GM21528 (cell line): Measurements from ENCODE around the gene PLCG1.

Experiments
- ATAC-seq: cut with Tn5 transposase; IDR thresholded peaks from one replicate; pipeline ENCODE4 v1.9.1; 2021; ENCODE audit warnings: mild to moderate bottlenecking, moderate library complexity; ENCODE audit not compliant: unreplicated experiment, low FRiP score

The PLCG1 gene

DNA sequence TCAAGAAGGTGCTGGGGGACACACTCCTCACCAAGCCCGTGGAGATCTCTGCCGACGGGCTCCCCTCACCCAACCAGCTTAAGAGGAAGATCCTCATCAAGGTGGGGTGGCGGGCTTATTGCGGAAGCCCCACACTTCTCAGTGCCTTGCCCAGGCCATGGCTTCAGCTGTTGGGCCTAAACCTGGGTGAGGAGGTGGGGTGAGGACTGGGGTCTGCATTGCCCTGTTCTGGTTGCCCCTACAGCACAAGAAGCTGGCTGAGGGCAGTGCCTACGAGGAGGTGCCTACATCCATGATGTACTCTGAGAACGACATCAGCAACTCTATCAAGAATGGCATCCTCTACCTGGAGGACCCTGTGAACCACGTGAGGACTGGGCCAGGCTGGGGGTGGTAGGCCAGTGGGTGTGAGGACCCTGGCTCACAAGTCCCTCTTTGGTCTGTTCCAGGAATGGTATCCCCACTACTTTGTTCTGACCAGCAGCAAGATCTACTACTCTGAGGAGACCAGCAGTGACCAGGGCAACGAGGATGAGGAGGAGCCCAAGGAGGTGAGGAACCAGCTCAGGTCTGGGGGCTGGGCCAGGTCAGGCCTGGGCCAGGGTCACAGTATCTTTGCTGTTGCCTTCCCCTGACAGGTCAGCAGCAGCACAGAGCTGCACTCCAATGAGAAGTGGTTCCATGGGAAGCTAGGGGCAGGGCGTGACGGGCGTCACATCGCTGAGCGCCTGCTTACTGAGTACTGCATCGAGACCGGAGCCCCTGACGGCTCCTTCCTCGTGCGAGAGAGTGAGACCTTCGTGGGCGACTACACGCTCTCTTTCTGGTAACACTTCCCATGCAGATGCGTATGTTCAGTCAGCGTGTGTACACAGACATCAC is 27.9 kb downstream of the PLCG1 start:
- ATAC-seq: no peak

DNA sequence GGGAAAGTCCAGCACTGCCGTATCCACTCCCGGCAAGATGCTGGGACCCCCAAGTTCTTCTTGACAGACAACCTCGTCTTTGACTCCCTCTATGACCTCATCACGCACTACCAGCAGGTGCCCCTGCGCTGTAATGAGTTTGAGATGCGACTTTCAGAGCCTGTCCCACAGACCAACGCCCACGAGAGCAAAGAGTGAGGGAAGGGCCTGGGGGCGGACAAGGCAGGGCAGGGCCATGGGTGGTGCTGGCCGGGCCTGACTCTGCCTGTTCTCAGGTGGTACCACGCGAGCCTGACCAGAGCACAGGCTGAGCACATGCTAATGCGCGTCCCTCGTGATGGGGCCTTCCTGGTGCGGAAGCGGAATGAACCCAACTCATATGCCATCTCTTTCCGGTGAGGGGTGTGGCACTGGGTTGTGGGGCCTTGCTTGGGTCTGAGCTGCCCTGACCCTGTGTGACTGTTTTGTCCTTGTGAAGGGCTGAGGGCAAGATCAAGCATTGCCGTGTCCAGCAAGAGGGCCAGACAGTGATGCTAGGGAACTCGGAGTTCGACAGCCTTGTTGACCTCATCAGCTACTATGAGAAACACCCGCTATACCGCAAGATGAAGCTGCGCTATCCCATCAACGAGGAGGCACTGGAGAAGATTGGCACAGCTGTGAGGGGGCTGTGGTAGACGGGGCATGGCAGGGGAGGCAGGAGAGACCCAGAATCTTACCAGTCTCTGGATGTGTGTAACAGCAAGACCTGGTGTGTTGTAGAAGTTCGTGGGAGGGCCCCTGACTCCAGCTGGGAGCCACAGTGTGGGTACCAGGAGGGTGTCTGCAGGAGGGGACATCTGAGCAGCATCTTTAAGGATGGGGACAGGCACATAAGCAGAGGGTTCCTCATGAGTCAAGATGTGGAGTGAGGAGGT is 29.1 kb downstream of the PLCG1 start:
- ATAC-seq: no peak

DNA sequence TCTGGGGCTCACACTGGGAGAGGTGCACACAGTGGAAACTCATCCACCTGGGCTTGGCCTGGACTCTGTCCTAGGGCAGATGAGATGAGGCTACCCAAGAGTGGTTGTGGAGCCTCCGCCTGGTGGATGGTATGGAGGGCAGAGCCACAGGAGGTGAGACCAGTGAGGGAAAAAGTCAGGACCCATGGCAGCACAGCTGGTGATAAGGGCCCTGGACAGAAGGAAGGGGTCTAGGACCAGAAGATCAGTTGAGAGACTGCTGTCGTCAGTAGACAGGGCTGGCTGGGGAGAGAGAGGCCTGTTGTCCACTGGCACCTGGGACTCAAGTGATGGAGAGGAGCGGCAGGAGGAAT is 29.8 kb downstream of the PLCG1 start:
- no peak for ATAC-seq

DNA sequence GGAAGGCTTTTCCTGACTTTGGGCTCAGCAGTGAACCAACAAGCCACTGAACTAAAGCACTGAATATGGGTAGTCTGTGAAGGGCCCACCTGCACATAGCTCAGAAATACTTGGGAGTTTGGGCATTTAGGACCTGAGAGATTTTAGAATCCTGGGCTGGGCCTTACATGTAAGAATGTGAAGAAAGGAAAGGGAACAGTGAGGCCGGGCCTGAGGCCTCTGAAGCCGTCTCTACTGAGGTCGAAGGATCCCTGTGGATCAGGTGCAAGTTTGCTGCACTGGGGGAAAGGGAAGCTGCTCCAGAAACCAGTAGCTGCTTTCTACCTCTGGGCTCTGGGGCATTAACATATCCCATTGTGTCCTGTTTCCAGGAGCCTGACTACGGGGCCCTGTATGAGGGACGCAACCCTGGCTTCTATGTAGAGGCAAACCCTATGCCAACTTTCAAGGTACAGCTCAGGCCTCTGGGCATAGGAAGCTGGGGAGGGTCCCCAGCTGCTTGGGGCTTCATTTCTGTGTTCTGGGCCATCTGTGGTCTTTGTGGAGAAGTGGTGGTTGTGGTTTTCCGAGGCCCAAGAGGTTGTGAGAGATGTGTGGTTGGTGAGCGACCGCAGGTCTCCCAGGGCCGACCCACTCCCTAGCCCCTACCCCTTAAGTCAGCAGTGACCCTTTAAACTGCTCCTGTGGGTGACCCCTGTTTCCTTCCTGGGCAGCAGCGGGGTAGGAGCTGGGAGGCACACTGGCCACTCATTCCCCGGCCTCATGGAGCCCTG is 30.3 kb downstream of the PLCG1 start:
- peak; percentile 69 for ATAC-seq

DNA sequence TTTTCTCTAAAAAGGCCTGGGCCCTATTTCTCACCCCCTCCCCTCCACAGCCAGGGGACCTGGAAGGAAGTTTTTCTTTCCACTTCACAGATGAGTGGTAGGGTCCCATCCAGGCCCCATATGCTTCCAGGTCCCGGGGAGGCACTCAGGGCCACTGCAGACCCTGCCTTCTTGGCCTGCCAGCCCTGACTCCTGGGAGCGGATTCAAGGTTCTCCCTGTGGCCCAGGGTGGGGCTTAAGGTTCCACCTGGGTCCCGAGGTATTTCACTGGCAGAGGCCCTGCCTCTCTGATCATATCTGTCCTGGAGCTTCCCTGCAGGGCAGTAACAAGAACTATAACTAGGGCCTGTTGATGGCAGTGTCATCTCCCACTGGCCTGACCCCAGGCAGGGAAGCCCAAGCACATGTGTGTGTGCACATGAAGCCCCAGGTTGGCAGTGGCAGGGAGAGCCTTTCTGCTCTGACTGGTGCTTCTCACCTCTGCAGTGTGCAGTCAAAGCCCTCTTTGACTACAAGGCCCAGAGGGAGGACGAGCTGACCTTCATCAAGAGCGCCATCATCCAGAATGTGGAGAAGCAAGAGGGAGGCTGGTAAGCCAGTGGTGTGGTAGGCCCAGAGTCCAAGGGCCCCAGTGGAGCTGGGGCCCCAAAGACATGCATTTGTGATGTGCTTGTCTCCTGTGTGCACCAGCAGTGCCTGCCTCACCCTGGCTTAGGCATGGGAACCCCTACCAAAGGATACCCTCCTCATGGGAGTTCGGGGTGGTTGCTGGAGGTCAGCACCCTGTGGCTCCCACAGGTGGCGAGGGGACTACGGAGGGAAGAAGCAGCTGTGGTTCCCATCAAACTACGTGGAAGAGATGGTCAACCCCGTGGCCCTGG is 31.2 kb downstream of the PLCG1 start:
- ATAC-seq: no peak

DNA sequence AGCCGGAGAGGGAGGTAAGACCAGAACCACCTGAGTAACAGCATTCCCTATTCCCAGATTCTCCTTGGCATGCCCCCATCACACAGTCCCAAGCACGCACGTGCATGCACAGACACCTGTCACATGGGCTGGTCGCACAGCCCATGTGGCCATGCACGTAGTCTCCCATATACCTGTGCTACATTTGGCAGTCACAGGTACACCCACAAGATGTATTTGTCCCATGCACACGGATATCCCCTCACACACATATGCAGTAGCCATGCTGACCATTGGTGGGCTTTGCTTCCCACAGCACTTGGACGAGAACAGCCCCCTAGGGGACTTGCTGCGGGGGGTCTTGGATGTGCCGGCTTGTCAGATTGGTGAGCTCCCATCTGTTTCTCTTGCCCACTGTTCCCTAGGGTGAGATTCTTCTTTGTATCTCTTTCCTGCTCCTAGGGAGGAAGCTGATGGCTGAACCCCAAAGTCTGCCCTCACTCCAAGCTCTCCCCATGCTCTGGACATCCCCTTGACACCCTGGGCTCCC is 31.9 kb downstream of the PLCG1 start:
- ATAC-seq: no peak

DNA sequence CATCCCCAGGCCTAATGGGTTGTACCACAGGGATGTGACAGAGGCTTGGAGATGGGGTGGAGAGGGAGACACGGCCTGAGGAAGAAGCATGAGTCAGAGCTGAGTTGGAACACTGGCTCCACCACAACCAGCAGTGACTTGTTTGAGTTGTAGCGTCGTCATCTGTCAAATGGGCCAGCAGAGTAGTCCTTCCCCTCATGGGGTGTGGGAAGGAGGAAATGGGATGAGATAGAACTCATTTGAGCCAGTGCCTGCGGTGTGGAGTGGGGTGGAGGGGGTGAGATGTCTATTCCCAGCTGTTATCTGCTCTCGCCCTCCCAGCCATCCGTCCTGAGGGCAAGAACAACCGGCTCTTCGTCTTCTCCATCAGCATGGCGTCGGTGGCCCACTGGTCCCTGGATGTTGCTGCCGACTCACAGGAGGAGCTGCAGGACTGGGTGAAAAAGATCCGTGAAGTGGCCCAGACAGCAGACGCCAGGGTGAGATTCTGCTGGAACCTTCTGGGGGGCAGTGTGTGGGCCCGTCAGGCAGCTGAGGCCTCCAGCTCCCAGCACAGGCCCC is 32.5 kb downstream of the PLCG1 start:
- no peak for ATAC-seq

DNA sequence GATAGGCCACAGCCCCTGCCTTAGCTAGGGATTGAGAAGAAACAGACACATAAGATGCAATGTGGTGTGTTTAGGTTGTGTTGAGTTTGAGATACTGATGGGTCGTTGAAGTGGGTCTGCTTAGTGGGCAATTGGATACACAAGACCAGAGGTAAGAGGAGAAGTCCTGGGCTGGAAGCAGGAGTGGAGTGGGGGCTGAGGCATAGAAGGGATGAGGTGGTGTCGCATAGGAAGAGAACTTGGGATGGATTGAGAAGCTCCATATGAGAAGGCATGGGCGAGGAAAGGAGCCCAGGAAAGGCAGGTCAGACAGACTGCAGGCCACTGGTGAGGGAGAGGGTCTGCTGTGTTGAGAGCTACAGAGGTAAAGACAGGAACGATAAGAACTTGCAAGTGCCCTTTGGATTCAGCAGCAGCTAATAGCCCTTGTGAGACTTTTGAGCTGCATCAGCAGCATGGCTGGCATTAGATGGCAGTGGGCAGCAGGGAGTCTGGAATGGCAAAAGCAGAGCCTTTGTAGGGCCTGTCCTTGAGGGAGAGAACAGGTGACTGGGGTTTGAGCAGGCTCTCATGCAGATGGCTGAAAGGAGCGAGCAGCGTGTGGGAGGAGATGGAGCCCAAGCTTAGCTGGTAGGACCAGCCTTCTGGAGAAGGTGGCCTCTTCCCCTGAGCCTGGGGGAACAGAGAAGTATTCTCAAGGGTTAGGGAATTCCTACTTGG is 33.2 kb downstream of the PLCG1 start:
- no peak for ATAC-seq

DNA sequence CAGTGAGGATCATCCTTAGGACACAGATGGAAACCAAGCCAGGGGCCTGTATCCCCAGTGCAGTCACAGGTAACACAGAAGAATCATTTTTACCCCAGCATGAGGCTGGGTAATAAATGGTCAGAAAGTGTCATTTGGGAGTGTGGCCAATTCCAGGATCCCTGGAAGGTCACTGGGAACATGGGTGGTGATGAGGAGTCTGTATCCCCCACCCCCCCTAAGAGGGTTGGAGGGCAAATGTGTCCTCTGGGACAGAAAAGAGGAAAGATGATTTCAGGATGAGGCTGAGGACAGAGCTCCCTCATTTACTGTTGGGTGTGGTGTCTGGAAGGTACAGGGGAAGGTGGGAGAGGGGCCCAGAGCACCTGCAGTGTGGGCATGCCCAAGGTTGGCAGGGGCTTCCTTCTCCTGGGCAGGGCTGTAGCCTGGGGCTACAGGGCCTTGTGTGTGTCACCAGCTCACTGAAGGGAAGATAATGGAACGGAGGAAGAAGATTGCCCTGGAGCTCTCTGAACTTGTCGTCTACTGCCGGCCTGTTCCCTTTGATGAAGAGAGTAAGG is 34.5 kb downstream of the PLCG1 start:
- no peak for ATAC-seq

DNA sequence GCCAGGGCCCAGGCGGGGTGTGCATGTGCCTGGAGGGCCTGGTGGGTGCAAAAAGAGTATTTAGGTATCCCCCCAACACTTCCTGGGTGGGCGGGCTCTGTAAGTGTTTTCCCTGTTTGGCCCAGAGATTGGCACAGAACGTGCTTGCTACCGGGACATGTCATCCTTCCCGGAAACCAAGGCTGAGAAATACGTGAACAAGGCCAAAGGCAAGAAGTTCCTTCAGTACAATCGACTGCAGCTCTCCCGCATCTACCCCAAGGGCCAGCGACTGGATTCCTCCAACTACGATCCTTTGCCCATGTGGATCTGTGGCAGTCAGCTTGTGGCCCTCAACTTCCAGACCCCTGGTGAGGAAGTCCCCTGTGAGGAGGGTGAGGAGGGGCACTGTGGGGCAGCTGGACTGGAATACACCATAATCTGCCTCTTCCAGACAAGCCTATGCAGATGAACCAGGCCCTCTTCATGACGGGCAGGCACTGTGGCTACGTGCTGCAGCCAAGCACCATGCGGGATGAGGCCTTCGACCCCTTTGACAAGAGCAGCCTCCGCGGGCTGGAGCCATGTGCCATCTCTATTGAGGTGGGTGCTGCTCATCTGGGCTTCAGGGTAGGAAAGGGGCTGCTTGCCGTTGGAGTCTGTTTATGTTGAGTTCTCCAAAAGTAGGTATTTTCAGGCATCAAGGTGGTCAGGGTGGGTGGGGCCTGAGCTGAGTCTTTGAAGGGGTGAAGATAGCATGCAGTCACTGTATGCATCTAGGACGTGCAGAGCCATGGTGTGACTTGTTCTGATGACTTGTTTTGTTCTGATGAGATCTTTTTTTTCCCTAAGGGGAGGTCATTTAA is 35.2 kb downstream of the PLCG1 start:
- ATAC-seq: no peak

DNA sequence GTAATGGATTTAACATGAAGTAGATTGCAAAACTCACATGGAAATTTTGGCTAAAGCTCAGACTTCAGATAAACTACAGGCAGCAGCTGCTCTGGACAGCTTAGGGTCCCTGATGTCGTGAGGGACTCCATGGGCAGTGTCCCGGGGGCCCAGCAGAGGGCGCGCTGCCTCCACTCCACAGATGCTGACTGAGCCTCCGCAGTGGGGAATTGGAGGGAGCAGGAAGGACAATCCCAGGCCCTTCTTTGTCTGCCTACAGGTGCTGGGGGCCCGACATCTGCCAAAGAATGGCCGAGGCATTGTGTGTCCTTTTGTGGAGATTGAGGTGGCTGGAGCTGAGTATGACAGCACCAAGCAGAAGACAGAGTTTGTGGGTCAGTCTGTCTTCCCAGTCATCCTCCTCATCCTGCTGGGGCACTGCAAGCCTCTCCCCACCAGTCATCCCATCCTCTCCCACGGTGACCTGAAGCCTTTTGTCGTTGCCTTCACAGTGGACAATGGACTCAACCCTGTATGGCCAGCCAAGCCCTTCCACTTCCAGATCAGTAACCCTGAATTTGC is 35.9 kb downstream of the PLCG1 start:
- ATAC-seq: no peak

DNA sequence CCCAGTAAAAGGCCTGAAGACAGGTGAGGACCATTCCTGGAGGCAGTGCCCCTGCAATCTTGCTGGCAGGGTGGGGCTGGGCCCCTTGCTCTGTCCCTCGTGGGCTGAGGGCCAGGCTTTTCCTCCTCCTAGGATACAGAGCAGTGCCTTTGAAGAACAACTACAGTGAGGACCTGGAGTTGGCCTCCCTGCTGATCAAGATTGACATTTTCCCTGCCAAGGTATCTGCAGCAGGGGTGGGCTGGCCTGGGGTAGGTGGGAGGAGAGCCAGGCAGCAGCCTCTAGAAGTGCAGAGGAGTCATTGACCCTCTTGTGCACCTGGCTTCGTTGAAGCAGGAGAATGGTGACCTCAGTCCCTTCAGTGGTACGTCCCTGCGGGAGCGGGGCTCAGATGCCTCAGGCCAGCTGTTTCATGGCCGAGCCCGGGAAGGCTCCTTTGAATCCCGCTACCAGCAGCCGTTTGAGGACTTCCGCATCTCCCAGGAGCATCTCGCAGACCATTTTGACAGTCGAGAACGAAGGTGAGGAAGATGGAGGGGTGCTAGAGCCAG is 36.5 kb downstream of the PLCG1 start:
- ATAC-seq: no peak

DNA sequence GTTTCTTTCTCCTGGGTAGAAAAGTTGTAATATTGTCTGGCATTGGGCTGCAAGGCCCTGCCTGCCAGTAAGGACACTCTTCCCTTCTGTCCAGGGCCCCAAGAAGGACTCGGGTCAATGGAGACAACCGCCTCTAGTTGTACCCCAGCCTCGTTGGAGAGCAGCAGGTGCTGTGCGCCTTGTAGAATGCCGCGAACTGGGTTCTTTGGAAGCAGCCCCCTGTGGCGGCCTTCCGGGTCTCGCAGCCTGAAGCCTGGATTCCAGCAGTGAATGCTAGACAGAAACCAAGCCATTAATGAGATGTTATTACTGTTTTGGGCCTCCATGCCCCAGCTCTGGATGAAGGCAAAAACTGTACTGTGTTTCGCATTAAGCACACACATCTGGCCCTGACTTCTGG is 37.0 kb downstream of the PLCG1 start:
- no peak for ATAC-seq

DNA sequence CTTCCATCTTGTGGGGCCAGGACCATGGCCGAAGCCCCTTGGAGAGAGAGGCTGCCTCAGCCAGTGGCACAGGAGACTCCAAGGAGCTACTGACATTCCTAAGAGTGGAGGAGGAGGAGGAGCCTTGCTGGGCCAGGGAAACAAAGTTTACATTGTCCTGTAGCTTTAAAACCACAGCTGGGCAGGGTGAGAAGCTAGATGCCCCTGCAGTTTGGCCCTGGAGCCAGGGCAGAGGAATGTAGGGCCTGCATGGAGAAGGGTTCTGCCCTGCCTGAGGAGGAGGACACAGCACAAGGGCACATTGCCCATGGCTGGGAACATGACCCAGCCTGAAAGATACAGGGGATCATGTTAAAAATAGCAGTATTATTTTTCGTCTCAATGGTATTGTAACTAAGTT is 37.4 kb downstream of the PLCG1 start:
- no peak for ATAC-seq

DNA sequence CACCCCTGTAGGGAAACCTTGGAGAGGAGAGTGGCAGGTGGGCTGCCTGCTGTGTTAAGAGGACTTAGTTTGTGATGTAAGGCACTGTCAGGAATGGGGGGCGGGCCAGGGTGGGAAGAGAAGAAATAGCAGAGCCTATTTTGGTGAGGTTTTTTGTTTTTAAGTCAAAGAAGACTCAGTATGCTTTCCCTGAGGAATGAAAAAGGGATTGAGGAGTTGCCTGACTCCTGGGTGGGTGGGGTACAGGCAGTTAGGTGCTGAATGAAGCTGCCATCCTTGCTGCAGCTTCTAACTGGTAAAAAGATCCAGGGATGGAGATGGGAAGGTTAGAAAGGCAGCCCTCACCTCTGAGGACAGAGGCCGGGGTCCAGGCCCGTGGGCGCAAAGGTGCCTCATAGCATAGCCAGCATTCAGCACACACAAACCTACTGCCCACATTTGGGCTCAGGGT is 37.9 kb downstream of the PLCG1 start:
- no peak for ATAC-seq

DNA sequence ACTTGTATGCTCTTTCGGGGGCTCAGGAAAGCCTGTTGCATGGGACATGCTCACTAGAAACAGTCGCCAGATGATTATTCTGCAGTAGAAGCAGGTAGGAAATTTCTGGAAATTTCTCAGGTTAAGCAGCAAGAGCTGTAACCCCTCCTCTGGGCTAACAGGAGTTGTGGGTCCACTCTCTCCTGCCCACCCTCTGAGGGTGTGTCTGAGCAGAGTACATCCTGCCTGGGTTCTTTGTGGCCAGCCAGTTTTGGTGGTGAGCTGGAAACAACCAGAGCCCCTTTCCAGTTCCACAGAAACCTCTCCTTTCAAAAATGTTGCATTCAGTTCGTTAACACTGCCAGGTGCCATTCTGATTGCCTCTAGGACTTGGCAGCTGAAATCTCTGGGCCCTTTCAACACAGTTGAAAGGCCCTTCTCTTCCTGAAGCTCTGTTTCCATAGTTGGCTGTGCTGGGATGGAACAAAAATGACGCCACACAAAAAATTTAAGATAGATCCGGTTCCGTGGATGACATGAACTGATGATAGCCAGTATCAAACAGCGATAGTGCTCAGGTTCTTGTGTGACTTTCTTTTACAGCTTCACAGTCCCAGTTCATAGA is 38.5 kb downstream of the PLCG1 start:
- no peak for ATAC-seq
